IPS-18a (cell line): ENCODE data around the gene APOM.
A peak's percentile ranks its signal among the peaks of the same experiment; 100 is the strongest.

Source experiments
- H3K27ac ChIP-seq: one replicate; pipeline ENCODE4 v1.5.1; 2013; ENCODE audit warnings: low read length
- H3K27me3 ChIP-seq: one replicate; pipeline ENCODE4 v1.6.1; 2013; ENCODE audit warnings: mild to moderate bottlenecking, low read length; ENCODE audit not compliant: control insufficient read depth, insufficient read depth
- H3K36me3 ChIP-seq: one replicate; pipeline ENCODE4 v1.6.1; 2013; ENCODE audit warnings: low read depth, low read length; ENCODE audit not compliant: control insufficient read depth
- H3K4me1 ChIP-seq: one replicate; pipeline ENCODE4 v1.6.1; 2013; ENCODE audit warnings: low read depth, low read length; ENCODE audit not compliant: control insufficient read depth
- H3K4me3 ChIP-seq: one replicate; pipeline ENCODE4 v1.5.1; 2013; ENCODE audit warnings: low read length
- H3K9ac ChIP-seq: one replicate; pipeline ENCODE4 v1.6.1; 2013; ENCODE audit warnings: mild to moderate bottlenecking, low read length, moderate library complexity
- H3K9me3 ChIP-seq: one replicate; pipeline ENCODE4 v1.6.1; 2013; ENCODE audit warnings: low read depth, low read length; ENCODE audit not compliant: control insufficient read depth

The APOM gene

GRCh38 chr6:31691564-31692108 is 35.9 kb downstream of the APOM start:
- H3K9me3 ChIP-seq = no peaks in the 10 kb centered on the region
- no peak overlapping the region for H3K27ac ChIP-seq
- H3K27me3 ChIP-seq = no peaks in the 10 kb centered on the region
- no peak overlapping the region for H3K4me3 ChIP-seq
- H3K9ac ChIP-seq = no peak overlapping the region
- no peaks in the 10 kb centered on the region for H3K4me1 ChIP-seq
- peaks cover 14% of the 10 kb centered on the region for H3K36me3 ChIP-seq

GRCh38 chr6:31692353-31692752 is 36.7 kb downstream of the APOM start:
- Histone ChIP-seq H3K4me1 (no peaks in the 10 kb centered on the region), H3K4me3 (no peak overlapping the region), H3K9ac (no peak overlapping the region), H3K36me3 (peaks cover 16% of the 10 kb centered on the region), H3K27me3 (no peaks in the 10 kb centered on the region), H3K27ac (no peak overlapping the region), H3K9me3 (no peaks in the 10 kb centered on the region)

- Histone ChIP-seq H3K9me3 (no peaks in the 10 kb centered on the region), H3K36me3 (peaks cover 16% of the 10 kb centered on the region), H3K9ac (no peak overlapping the region), H3K4me1 (no peaks in the 10 kb centered on the region), H3K4me3 (no peak overlapping the region), H3K27me3 (no peaks in the 10 kb centered on the region), H3K27ac (no peak overlapping the region)
Measured at GRCh38 chr6:31692886-31693285, 37.2 kb downstream of the APOM start.

- Histone ChIP-seq H3K27ac (no peak overlapping the region), H3K4me1 (no peaks in the 10 kb centered on the region), H3K4me3 (no peak overlapping the region), H3K27me3 (no peaks in the 10 kb centered on the region), H3K36me3 (peaks cover 16% of the 10 kb centered on the region), H3K9me3 (no peaks in the 10 kb centered on the region), H3K9ac (no peak overlapping the region)
Measured at GRCh38 chr6:31693535-31693934, 37.8 kb downstream of the APOM start.

GRCh38 chr6:31697555-31697954 is 41.9 kb downstream of the APOM start:
- no peaks in the 10 kb centered on the region for H3K9me3 ChIP-seq
- H3K9ac ChIP-seq = no peak overlapping the region
- no peak overlapping the region for H3K27ac ChIP-seq
- H3K4me1 ChIP-seq = no peaks in the 10 kb centered on the region
- H3K4me3 ChIP-seq = no peak overlapping the region
- peaks cover 13% of the 10 kb centered on the region for H3K36me3 ChIP-seq
- H3K27me3 ChIP-seq = no peaks in the 10 kb centered on the region

- Histone ChIP-seq H3K36me3 (peaks cover 4% of the 10 kb centered on the region), H3K9me3 (no peaks in the 10 kb centered on the region), H3K4me1 (no peaks in the 10 kb centered on the region), H3K27ac (no peak overlapping the region), H3K9ac (no peak overlapping the region), H3K4me3 (no peak overlapping the region), H3K27me3 (no peaks in the 10 kb centered on the region)
Measured at GRCh38 chr6:31700740-31701401, 45.2 kb downstream of the APOM start.

- Histone ChIP-seq H3K27me3 (no peaks in the 10 kb centered on the region), H3K9ac (peak overlapping the region; percentile 91), H3K4me3 (peak overlapping the region; percentile 97), H3K27ac (no peak overlapping the region), H3K9me3 (no peaks in the 10 kb centered on the region), H3K4me1 (no peaks in the 10 kb centered on the region), H3K36me3 (no peaks in the 10 kb centered on the region)
Measured at GRCh38 chr6:31701666-31702404, 46.1 kb downstream of the APOM start.

GRCh38 chr6:31702405-31702818 is 46.7 kb downstream of the APOM start:
- H3K27ac ChIP-seq = no peak overlapping the region
- no peaks in the 10 kb centered on the region for H3K27me3 ChIP-seq
- no peaks in the 10 kb centered on the region for H3K36me3 ChIP-seq
- peak overlapping the region; percentile 97 for H3K4me3 ChIP-seq
- H3K4me1 ChIP-seq = no peaks in the 10 kb centered on the region
- H3K9me3 ChIP-seq = no peaks in the 10 kb centered on the region
- peak overlapping the region; percentile 91 for H3K9ac ChIP-seq

GRCh38 chr6:31702819-31703716 is 47.4 kb downstream of the APOM start, which contains the start of gene ABHD16A:
Gene ABHD16A, minus strand, starts transcription at chr6:31703324. Its CDS starts 43 bp downstream, at chr6:31703281.
- peak within 1 kb of the TSS; percentile 97 for H3K4me3 ChIP-seq
- no peaks in the 10 kb centered on the region for H3K27me3 ChIP-seq
- H3K9ac ChIP-seq = peak within 1 kb of the TSS; percentile 91
- H3K27ac ChIP-seq = peak within 1 kb of the TSS; percentile 78
- H3K9me3 ChIP-seq = no peaks in the 10 kb centered on the region
- H3K4me1 ChIP-seq = no peaks in the 10 kb centered on the region
- no peaks in the 10 kb centered on the region for H3K36me3 ChIP-seq

GRCh38 chr6:31705931-31706330 is 50.2 kb downstream of the APOM start:
- Histone ChIP-seq H3K9ac (no peak overlapping the region), H3K27ac (no peak overlapping the region), H3K4me1 (no peaks in the 10 kb centered on the region), H3K36me3 (no peaks in the 10 kb centered on the region), H3K9me3 (no peaks in the 10 kb centered on the region), H3K27me3 (no peaks in the 10 kb centered on the region), H3K4me3 (no peak overlapping the region)

- Histone ChIP-seq H3K9ac (no peak within 1 kb of the TSS), H3K9me3 (no peaks in the 10 kb centered on the region), H3K4me1 (no peaks in the 10 kb centered on the region), H3K27me3 (no peaks in the 10 kb centered on the region), H3K27ac (no peak within 1 kb of the TSS), H3K4me3 (no peak within 1 kb of the TSS), H3K36me3 (no peaks in the 10 kb centered on the region)
Measured at GRCh38 chr6:31706599-31706998, 50.9 kb downstream of the APOM start, which contains the start of gene LY6G6F. Gene LY6G6F, plus strand, starts transcription at chr6:31706866. Its CDS starts 41 bp downstream, at chr6:31706907.
